NCI-H2171 (cell line): ENCODE data around the gene FXYD3.
"Not testable (repeated sequence)": the region's sequence is repeated elsewhere in the genome, so short reads cannot be mapped to it uniquely, and the experiment has no call there.

ENCODE experiments used
- DNase-seq: peaks from one replicate; lab custom pipeline; 2025; lab: John Stamatoyannopoulos, UW

The FXYD3 gene

DNA sequence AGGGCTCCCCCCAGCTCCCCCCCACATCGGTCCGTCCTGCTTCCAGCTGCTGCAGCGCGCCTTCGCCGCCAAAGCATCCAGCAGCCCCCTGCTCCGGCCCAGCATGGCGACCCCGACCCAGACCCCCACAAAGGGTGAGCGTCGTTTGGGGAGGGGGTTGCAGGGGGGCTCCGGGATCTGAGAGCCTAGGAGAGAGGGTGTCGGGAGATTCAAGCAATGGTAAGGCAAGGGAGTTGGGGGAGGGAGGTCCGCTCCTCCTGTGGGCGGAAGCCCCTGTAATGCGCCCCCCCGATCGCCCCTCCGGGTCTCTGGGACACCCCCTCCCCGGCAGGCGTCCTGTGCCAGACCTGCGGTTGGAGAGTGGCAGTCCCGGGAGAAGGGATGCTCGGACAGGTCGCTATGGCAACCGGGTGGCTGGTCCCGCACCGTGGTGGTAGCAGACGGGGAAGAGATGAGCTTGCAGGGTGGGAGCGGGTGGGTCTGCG lies 27.6 kb downstream of the FXYD3 start, which contains the start of gene FXYD7:
Gene FXYD7, plus strand, starts transcription at position 25 of the 485 bp plus-strand sequence. Its CDS starts 79 bp downstream, at position 104.
- no peak for DNase-seq

DNA sequence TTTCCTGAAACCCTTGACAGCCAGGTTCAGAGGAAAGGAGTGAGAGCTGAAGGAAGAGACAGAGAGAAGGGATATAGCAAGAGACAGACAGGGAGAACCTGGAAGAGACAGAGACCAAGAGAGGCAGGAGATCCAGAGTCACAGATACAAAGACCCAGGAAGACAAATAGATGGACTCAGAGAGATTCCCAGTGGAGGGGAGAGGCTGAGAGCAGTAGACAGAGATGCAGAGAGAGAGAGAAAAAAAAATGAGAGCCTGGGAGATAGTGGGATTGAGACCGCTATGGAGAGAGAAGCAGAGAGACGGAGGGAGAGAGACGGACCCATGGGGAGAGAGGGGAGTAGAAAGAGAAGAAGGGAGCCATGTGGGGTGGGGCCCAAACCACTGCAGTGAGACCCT lies 28.2 kb downstream of the FXYD3 start:
- DNase-seq, result no peak

DNA sequence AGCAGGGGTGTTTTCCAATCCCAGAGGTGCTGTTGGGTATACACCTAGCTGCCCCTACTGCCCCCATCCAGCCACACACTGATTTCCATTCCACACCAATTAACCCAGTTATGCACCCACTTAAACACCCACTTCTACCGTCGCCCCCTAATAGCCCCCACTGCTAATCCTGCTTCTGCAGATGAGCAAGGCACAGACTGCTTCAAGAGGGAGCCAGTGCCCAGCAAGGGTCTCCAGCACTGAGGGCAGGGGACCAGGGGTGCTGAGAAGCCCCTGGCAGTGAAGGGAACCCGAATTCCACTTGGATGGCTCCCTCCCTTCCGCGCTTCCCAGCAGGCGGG lies 28.6 kb downstream of the FXYD3 start:
- no peak for DNase-seq

DNA sequence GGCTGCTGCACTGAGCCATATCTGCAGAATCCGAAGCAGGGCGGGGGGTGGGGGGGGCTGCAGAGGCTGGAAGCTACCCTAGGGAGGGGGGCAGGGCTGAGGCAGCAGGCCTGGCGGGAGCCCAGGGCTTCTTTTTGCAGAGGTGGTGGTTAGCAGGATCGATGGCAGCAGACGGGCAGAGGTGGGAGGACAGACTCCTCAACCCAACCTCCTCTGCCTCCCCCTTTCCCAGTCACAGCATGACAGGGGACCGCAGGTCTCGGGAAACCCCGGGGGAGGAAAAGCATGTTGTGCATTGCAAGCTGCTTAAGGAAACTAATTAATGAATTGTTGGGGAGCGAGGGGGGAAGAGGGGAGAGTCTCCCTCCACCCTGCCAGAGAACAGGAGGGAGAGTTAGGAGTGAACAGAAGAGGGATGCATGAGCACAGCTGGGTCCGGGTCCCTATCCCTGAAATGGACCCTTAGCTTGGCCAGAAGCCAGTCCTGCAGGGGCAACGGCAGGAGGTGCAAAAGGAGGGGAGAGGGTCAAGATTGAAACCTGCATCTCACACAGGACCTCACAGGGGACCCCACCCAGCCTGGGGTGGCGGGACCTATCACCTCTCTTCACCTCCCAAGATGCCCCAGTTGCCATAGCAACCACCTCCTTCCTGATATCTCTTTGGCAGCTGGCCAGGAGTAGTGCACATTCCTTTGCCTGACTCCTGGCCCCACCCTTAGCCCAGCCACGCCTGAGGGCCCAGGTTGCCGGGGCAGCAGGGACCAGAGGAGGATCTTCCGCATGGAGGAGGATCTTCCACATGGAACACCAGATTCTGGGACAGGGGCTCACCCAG lies 29.2 kb downstream of the FXYD3 start:
- peak; percentile 80 for DNase-seq

DNA sequence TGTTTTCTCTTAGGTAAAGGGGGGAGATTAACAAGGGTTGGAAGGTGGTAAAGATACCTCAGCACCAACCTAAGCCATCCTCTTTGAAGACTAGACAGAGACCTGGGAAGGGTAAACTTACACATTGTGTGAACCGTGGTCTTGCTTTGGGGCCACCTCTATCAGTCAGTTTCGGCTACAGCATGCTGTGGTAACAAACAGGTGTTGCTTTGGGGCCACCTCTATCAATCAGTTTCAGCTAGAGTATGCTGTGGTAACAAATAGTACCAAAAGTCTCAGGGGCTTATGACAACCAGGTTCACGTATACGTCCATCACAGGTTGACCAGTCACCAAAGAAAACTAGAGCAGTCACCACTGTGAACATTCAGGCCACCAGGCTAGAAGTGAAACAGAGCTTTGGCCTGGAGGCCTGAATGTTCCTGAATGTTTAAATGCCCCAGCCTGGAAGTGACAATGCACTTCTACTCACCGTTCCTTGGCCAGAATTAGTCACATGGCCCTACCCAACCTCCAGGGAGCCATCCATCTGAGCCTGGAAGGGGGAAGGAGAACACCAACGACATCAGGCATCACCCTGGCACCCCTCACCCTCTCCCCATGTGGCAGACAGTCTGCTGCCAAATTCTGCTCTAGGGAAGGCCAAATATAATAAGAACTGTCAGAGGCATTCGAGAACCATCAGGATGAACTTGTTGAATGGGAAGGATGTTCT lies 31.3 kb downstream of the FXYD3 start:
- no peak for DNase-seq

DNA sequence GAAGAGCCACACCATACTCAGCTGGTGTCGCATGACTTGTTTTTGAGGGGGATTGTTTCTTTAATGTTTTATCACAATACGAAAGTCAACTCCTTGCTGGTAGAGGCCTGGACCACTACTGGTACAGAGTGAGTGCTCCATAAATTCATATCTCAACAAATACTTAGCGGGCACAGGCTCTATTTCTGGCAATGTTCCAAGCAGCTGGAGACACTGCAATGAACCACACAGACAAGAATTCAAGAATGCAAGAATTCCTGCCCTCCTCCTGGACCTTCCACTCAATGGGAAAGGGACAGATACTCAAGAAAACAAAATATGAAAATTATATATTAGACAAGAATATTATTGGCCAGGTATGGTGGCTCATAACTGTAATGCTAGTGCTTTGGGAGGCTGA lies 33.8 kb downstream of the FXYD3 start:
- DNase-seq, result no peak

DNA sequence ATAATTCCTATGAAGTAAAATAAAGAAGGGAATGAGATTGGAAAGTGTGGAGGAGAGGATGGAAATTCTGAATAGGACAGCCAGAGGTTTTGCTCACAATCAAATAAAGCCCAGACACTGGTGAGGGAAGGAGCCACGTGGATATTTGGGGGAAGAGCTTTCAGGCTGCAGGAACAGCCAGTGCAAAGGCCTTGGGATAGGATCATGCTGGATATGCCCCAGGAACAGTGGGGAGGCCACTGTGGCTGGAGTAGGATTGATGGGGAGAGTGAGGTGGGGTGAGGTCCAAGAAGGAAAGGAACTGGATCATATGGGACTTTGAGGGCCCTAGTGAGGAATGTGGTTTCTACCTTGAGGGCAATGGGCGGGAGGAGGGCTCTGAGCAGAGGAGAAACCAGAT lies 34.8 kb downstream of the FXYD3 start:
- DNase-seq, result no peak

DNA sequence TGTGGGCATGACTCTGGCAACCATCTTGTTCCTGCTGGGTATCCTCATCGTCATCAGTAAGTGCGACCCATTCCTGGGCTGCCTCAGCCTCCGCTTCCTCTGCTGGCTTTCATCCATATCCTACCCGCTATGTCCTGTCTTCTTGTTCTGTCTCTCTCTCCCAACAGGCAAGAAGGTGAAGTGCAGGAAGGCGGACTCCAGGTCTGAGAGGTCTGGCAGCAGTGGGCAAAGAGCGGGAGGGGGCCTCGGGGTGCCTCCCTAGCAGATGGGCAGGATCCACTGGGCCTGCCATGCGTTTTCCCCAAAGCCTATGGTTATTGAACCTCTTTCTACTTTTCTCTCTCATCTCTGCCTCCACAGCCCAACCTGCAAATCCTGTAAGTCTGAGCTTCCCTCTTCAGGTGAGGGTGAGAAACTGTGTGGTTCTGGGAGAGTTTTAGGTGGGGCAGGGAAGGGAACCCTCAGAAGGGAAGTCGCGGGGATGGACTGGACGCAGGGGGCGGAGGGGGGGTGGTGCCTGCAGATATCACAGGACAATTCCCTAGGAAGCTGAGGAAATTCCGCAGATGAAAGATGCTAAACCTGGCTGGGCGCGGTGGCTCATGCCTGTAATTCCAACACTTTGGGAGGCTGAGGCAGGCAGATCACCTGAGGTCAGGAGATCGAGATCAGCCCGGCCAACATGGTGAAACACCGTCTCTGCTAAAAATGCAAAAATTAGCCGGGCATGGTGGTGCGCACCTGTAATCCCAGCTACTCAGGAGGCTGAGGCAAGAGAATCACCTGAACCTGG lies 35.8 kb downstream of the FXYD3 start:
- no peak for DNase-seq

DNA sequence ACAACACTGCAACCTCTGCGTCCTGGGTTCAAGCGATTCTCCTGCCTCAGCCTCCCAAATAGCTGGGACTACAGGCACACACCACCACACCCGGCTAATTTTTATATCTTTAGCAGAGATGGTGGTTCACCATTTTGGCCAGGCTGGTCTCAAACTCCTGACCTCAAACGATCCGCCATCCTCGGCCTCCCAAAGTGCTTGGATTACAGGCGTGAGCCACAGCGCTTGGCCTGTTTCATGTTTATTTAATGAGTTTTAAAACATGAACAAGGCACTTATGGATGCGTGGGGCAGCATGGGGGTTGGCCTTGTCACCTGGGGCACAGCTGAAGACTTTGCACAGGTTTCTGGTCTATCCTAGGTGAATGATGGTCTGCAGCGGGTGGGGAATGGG lies 37.5 kb downstream of the FXYD3 start:
- DNase-seq, result not testable (repeated sequence)

DNA sequence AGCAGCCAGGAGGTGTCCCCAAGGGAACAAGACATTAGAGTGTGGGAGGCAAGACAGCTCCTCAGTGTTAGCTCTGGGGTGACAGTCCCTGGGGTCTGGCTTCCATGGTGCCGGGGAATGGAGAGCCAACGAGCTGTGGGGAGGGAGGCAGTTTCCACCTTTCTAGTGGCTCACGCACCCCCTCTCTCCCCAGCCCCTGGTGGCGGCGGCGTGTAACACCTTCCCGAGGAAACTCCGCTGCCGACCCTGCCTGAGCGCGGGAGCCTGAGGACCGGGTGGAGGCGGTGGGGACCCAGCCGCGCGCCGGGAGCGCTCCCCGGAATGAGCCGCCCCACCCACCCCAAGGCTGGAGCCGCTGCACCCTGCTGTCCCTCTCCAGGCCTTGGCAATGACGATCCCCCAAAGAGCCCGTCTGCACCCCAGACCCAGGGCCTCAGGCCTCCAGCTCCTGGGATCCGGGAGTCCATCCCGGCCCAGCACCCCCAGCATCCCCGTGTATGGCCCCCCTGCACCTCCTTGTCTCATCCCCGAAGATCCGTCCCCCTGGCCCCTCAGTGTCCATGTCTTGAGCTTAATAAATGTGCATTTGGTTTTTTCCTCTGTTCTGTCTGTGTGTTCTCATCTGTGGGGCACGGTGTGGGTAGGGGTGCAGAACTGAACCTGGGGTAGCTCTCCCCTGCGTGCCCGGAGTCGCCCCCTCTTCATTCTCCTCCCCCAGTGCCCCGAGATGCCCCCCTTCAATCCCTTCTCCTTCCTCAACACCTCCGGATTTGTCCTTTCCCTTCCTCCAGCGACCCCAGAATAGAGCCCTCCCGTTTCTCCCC lies 38.3 kb downstream of the FXYD3 start:
- peak; percentile 37 for DNase-seq

DNA sequence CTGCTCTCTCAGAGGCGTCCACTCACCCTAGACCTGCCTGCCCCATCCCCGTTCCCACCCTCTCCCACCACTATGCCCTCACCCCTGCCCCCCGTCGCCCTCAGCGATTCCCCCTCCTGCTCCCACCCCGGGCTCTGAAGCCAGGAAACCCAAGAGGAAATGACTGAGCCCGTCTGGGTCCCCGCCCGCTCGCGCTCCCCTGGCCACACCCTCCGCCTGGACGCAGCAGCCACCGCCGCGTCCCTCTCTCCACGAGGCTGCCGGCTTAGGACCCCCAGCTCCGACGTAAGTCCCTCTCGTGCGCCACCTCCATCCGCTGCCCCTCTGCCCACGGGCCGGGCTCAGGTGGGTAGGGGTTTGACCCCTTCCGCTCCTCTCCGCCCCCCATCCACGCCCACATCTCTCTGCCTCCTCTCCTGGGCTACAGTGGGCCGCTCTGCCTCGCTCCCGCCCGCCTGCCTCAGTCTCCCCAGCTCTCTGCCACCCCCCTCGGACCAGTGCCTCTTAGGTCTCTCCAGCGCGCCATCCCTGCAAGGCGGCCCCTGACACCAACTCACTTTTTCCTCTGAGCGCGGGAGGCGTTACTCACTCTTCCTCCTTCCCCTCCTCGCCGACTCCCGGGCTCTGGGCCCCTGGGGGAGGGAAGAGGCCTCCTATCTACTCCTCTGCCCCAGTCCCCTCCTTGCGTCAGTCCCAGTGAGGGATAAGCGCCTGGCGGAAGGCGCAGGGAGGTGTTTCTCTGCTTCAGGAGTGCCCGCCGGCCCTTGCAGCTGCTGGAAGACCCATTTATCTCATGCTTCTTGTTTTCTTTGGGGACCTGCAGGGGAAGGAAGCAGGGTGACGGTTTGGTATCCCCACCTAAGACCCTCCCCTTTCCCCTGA lies 39.1 kb downstream of the FXYD3 start, which contains the start of gene FXYD5:
Gene FXYD5, plus strand, starts transcription at position 211 of the 882 bp plus-strand sequence. CDS start 816 bp downstream, outside the sequence.
- DNase-seq, result no peak

DNA sequence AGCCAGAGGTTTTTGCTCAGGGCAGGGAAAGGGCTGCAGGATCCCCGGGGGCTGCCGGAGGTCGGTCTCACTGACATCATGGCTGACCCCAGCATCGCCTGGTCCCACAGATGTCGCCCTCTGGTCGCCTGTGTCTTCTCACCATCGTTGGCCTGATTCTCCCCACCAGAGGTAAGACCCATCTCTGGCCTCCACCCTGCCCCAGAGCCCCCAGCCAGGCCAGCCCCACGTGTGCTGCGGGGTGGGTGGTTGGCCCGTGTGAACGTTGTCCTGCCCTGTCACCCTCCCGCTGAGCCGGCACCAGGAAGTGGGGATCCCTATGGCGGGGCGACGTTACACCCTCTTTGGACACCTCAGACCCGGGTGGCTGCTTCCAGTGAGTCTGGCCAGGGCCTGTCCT lies 39.8 kb downstream of the FXYD3 start:
- DNase-seq, result no peak

DNA sequence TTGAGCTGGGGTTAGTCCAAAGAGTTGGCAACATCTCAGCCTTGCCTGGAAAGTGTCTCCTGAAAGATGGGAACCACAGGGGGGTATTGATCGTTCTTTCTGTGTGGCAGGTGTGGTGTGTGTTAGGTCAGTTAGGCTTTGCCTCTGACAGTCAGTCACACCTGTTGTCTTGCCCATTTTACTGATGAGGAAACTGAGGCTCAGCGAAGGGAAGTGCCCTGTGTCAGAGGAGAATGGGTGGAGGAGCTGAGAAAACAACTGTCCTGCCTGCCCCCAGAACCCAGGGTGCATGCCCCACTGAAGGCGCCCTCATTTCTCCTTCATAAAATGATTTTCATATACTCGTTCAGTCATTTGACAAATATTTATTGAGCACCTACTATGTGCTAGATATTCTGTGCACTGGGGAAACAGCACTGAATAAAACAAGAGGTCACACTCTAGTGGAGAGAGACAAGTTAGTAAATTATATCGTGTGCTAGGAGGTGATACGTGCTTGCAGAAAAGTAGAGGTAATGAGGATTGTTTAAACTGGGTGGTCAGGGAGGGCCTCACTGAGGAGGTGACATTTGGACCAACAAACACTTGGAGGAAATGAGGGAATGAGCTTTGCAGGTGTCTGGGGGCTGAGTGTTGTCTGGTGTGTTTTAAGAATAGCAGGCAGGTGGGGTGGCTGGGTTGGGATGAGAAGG lies 40.5 kb downstream of the FXYD3 start:
- no peak for DNase-seq

DNA sequence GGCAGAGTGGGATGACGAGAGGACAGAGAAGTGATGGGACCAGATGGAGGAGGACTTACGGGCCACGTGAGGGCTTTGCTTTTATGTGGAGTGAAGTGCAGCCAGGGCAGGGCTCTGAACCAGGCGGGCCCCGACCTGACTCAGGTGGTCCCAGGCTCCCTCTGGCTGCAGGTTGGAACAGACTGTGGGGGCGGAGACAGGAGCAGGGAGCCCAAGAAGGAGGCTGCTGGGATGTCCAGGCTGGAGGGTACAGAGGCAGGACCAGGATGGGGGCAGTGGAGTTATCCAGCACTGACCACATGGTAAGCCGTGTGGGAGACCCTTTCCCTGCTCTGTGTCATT lies 41.0 kb downstream of the FXYD3 start:
- no peak for DNase-seq

DNA sequence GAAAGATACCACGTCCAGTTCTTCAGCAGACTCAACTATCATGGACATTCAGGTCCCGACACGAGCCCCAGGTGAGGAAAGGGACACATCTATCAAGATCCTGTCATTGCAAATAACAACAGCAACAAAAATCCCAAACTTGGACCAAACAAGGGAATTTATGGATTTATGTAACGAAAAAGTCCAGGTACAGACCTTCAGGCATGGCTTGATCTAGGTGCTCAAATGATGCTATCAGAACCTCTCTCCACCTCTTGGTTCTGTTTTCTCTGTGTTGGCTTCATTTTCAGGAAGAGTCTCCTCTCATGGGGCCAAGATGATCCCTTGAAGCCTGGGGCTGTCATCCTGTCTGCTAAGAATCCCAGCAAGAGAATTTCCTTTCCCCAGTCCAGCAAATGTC lies 41.8 kb downstream of the FXYD3 start:
- DNase-seq, result no peak

DNA sequence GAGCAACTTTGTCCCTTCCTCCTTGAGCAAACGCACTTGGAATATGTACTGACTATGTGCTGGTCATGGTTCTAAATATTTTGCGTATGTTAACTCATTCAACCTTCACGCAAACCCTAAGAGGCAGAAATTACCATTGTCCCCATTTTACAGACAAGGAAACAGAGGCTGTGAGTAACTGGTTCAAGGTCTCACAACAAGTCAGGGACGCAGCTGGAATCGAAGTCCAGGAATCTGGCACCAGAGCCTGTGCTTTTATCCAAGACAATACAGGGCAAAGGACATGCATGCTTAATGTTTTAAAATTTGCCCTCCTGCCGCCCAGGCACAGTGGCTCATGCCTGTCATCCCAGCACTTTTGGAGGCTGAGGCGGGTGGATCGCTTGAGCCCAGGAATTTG lies 44.0 kb downstream of the FXYD3 start:
- DNase-seq, result no peak

DNA sequence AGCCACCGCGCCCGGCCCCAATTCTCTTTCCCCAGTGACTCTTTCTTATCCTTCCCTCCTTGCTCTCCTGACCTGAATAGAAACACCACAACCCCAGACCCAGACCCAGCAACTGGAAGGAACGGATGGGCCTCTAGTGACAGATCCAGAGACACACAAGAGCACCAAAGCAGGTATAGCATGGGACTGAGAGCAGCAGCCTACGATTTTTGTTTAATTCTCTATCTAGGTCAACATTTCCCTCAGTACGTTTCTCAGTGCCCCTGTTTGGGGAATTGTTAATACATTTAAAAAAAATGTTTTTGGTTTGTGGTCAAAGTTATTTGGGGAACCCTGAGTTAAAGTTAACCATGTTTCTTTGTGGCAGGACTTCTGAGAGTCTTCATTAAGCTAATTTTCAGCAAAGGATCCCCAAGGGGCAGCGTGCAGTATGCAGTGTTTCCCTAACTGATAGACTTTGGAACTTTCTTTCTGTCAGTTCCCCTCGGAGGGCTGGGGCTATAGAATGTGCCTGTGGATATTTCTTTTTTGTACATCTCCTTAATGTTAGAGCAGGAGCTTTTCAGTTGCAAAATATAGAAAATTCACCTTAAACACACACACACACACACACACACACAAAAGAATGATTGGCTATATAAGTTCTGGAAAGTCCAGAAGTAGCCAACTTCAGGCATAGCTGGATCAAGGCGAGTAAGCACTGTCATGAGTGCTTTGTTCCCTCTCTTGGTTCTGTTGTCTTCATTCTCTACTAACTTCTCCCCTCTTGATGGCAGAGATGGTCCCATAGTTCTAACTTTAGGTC lies 45.2 kb downstream of the FXYD3 start:
- DNase-seq, result no peak

DNA sequence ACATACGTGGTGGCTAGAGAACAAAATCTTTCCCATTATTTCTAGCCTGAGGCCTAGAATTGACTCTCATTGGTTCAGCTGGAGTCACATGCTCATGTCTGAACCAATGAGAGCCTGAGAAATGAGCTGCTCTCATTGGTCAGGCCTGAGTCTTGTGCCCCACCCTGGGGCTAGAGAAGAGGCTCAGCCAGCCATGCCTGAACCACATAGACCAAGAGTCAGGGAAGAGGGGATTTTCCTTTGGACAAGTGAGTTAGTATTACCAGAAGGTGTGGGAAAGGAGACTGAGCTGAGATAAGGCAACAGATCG lies 45.8 kb downstream of the FXYD3 start:
- DNase-seq, result no peak
